Upper lobe of right lung (tissue), 1 donor: ENCODE results near the gene TACC3. TPM values are rescaled to one million over a fixed set of nuclear protein-coding genes. Genes with fewer than 3 reads are reported as not detected.
A peak's percentile ranks its signal among the peaks of the same experiment; 100 is the strongest.

ENCODE experiments used
- ATAC-seq: fragments of 200-7000 bp; cut with Tn5 transposase; one replicate; pipeline ENCODE4 v1.9.1; 2020; ENCODE audit warnings: mild to moderate bottlenecking, moderate library complexity
- DNase-seq: peaks from one replicate; pipeline ENCODE4 v3.0.0-alpha.2; 2020
- H3K27ac ChIP-seq: fragments of 200-600 bp; one replicate; pipeline ENCODE4 v1.8.0; 2022
- H3K27me3 ChIP-seq: fragments of 200-600 bp; one replicate; pipeline ENCODE4 v1.8.0; 2022; ENCODE audit warnings: mild to moderate bottlenecking
- H3K36me3 ChIP-seq: fragments of 200-600 bp; one replicate; pipeline ENCODE4 v1.8.0; 2022
- H3K4me1 ChIP-seq: fragments of 200-600 bp; one replicate; pipeline ENCODE4 v1.8.0; 2022
- H3K4me3 ChIP-seq: fragments of 200-600 bp; one replicate; pipeline ENCODE4 v1.8.0; 2022; ENCODE audit warnings: mild to moderate bottlenecking
- H3K9me3 ChIP-seq: fragments of 200-600 bp; one replicate; pipeline ENCODE4 v1.8.0; 2022
- CTCF ChIP-seq: fragments of 200-600 bp; IDR thresholded peaks from one replicate; pipeline ENCODE4 v1.8.0; 2022; ENCODE audit warnings: antibody characterized with exemption
- intact Hi-C: fragments of 100-400 bp; cut with DNase I; formaldehyde crosslinking; loops from one replicate; pipeline ENCODE4 v1.11.0; 2022
- total RNA-seq: library from RNA; stranded (reverse); fragmentation: NEBNext Ultra II Directional; extraction: Animal tissue kit (Norgen Biotek cat#: 25700); gene quantifications from one replicate; pipeline ENCODE4 v1.2.1, GENCODE V29; 2021
- donor health status: DM: no; HTN: yes; CAD: no; lungs with severe emphysema.

TACC3 gene
- total RNA-seq, 1 donor from 2014 or later, result 13.3 TPM

GRCh38 chr4:1793496-1793840 lies 72.1 kb downstream of the TACC3 start:
- DNase-seq (peak; percentile 79), ATAC-seq (peak; percentile 40)
- H3K27me3 ChIP-seq, result peaks cover 28% of the 10 kb centered on the region
- H3K36me3 ChIP-seq, result no peaks in the 10 kb centered on the region
- H3K4me1 ChIP-seq, result peaks cover 18% of the 10 kb centered on the region
- H3K27ac ChIP-seq, result no peak overlapping the region
- H3K4me3 ChIP-seq, result peak overlapping the region; percentile 57
- no peak for TF ChIP-seq CTCF
- H3K9me3 ChIP-seq, result no peaks in the 10 kb centered on the region
- intact Hi-C loops, result no loop called here

- peak overlapping the region; percentile 36 for H3K27ac ChIP-seq
- H3K36me3 ChIP-seq, result no peaks in the 10 kb centered on the region
- TF ChIP-seq CTCF, result no peak
- H3K4me1 ChIP-seq, result peaks cover 18% of the 10 kb centered on the region
- no peaks in the 10 kb centered on the region for H3K9me3 ChIP-seq
- H3K27me3 ChIP-seq, result peaks cover 28% of the 10 kb centered on the region
- intact Hi-C loops, result no loop called here
- ATAC-seq (no peak), DNase-seq (no peak)
- H3K4me3 ChIP-seq, result peak overlapping the region; percentile 57
Measured at GRCh38 chr4:1793940-1794808, 72.9 kb downstream of the TACC3 start.

Other genes with a start within 250 kb of the TACC3 start
- 2.8 TPM for gene FAM53A, start 37.2 kb upstream of the TACC3 start, total RNA-seq
- 32.8 TPM for gene SLBP, start 9.2 kb upstream of the TACC3 start, total RNA-seq
- gene TMEM129, start 198 bp upstream of the TACC3 start, total RNA-seq, result 33.2 TPM
- 32.1 TPM for gene FGFR3, start 71.8 kb downstream of the TACC3 start, total RNA-seq
- 39.5 TPM for gene LETM1, start 134.6 kb downstream of the TACC3 start, total RNA-seq
- 45.2 TPM for gene NSD2, start 149.9 kb downstream of the TACC3 start, total RNA-seq